ENCODE data around the gene ASS1.

Gene ASS1

GRCh38 chr9:130402243-130402642 is 42.5 kb upstream of the ASS1 start:
- Histone ChIP-seq H3K4me1 (ENCODE audit: control insufficient read depth, low read length) (no peaks in the 10 kb centered on the region), H3K27ac (ENCODE audit: low read depth, low read length) (no peak overlapping the region), H3K9me2 (replicated peaks; ENCODE audit: control insufficient read depth, low read length) (no peaks in the 10 kb centered on the region), H3K79me2 (ENCODE audit: control insufficient read depth, low read length) (no peaks in the 10 kb centered on the region), H3K9me3 (ENCODE audit: control insufficient read depth, insufficient read depth, low read length) (no peaks in the 10 kb centered on the region), H3K4me3 (ENCODE audit: low read length) (no peak overlapping the region), H3K4me2 (ENCODE audit: low read length) (no peak overlapping the region), H3F3A (ENCODE audit: control insufficient read depth, insufficient read depth) (no peaks in the 10 kb centered on the region), H4K20me1 (ENCODE audit: control insufficient read depth, insufficient read depth, low read depth, low read length) (no peaks in the 10 kb centered on the region), H3K27me3 (ENCODE audit: control insufficient read depth, low read length) (no peaks in the 10 kb centered on the region), H3K36me3 (ENCODE audit: control insufficient read depth, low read length) (no peaks in the 10 kb centered on the region)
- TF ChIP-seq, protein P1, sequence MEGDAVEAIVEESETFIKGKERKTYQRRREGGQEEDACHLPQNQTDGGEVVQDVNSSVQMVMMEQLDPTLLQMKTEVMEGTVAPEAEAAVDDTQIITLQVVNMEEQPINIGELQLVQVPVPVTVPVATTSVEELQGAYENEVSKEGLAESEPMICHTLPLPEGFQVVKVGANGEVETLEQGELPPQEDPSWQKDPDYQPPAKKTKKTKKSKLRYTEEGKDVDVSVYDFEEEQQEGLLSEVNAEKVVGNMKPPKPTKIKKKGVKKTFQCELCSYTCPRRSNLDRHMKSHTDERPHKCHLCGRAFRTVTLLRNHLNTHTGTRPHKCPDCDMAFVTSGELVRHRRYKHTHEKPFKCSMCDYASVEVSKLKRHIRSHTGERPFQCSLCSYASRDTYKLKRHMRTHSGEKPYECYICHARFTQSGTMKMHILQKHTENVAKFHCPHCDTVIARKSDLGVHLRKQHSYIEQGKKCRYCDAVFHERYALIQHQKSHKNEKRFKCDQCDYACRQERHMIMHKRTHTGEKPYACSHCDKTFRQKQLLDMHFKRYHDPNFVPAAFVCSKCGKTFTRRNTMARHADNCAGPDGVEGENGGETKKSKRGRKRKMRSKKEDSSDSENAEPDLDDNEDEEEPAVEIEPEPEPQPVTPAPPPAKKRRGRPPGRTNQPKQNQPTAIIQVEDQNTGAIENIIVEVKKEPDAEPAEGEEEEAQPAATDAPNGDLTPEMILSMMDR (IDR thresholded peaks at IDR 0.05; ENCODE audit: low read depth, low read length, poor library complexity, severe bottlenecking): no peak
- no peak for TF ChIP-seq EZH2phosphoT487 (IDR thresholded peaks at IDR 0.05; ENCODE audit: borderline replicate concordance, low read length)

DNA sequence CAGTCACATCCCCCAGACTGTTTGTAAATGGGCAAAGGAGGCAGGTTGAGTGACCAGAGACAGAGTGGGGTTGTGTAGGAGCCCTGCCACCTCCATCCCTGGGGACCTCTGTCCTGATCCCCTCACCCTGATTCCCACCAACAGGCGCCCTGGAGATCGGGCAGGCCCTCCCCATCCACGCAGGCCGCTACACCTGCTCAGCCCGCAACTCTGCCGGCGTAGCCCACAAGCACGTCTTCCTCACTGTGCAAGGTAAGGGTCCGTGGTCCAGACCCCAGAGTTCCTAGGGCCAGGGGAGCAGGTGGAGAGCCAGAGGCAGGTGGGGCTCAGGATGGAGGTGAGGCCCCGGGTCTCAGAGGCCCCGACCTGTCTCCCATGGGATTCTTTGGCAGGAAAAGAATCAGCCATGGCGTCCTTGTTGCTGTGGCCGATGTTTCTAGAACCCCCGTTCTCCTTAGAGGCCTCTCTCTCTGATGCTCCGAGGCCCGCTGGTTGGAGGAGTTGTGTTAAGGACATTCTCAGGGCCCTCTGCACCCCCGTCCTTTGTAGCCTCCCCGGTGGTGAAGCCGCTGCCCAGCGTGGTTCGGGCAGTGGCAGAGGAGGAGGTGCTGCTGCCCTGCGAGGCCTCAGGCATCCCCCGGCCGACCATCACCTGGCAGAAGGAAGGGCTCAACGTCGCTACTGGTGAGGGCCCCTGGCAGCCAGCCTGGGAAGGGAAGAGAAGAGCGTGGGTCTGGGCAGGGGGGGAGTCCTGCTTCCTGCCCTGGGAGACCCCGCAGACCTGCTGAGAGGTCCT is 41.9 kb upstream of the ASS1 start:
- Histone ChIP-seq H3K9me2 (replicated peaks; ENCODE audit: control insufficient read depth, low read length) (no peaks in the 10 kb centered on the region), H3K9me3 (ENCODE audit: control insufficient read depth, insufficient read depth, low read length) (no peaks in the 10 kb centered on the region), H3K27me3 (ENCODE audit: control insufficient read depth, low read length) (no peaks in the 10 kb centered on the region), H3K79me2 (ENCODE audit: control insufficient read depth, low read length) (no peaks in the 10 kb centered on the region), H3F3A (ENCODE audit: control insufficient read depth, insufficient read depth) (no peaks in the 10 kb centered on the region), H3K27ac (ENCODE audit: low read depth, low read length) (no peak overlapping the region), H4K20me1 (ENCODE audit: control insufficient read depth, insufficient read depth, low read depth, low read length) (no peaks in the 10 kb centered on the region), H3K4me1 (ENCODE audit: control insufficient read depth, low read length) (no peaks in the 10 kb centered on the region), H3K4me3 (ENCODE audit: low read length) (no peak overlapping the region), H3K36me3 (ENCODE audit: control insufficient read depth, low read length) (no peaks in the 10 kb centered on the region), H3K4me2 (ENCODE audit: low read length) (no peak overlapping the region)
- TF ChIP-seq, protein P1 (IDR thresholded peaks at IDR 0.05; ENCODE audit: low read depth, low read length, poor library complexity, severe bottlenecking): no peak
- no peak for TF ChIP-seq EZH2phosphoT487 (IDR thresholded peaks at IDR 0.05; ENCODE audit: borderline replicate concordance, low read length)

DNA sequence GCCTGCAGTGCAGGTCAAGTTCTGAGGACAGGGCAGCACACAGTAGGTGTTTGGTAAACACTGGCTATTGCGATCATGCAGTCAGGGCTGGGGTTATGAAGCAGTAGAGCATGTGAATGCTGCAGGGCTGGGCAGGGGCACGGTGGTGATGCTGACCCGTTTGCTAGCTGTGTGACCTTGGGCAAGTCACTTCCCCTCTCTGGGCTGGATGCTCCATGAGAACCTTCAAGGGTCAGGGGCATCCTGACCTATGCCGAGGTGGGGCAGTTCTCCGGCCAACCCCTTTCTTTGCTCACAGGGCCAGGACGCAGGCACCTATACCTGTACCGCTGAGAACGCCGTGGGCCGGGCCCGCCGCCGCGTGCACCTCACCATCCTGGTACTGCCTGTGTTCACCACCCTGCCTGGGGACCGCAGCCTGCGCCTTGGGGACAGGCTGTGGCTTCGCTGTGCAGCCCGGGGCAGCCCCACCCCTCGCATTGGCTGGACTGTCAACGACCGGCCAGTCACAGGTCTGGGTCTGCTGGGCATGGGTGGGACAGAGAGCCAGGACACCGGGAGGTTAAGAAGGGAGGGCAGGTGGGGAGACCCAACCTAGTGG is 39.0 kb upstream of the ASS1 start:
- Histone ChIP-seq H3K4me2 (ENCODE audit: low read length) (no peak overlapping the region), H4K20me1 (ENCODE audit: control insufficient read depth, insufficient read depth, low read depth, low read length) (no peaks in the 10 kb centered on the region), H3K36me3 (ENCODE audit: control insufficient read depth, low read length) (no peaks in the 10 kb centered on the region), H3K79me2 (ENCODE audit: control insufficient read depth, low read length) (no peaks in the 10 kb centered on the region), H3F3A (ENCODE audit: control insufficient read depth, insufficient read depth) (no peaks in the 10 kb centered on the region), H3K9me3 (ENCODE audit: control insufficient read depth, insufficient read depth, low read length) (no peaks in the 10 kb centered on the region), H3K27ac (ENCODE audit: low read depth, low read length) (no peak overlapping the region), H3K9me2 (replicated peaks; ENCODE audit: control insufficient read depth, low read length) (no peaks in the 10 kb centered on the region), H3K4me1 (ENCODE audit: control insufficient read depth, low read length) (no peaks in the 10 kb centered on the region), H3K27me3 (ENCODE audit: control insufficient read depth, low read length) (no peaks in the 10 kb centered on the region), H3K4me3 (ENCODE audit: low read length) (no peak overlapping the region)
- TF ChIP-seq, protein P1 (IDR thresholded peaks at IDR 0.05; ENCODE audit: low read depth, low read length, poor library complexity, severe bottlenecking): no peak
- no peak for TF ChIP-seq EZH2phosphoT487 (IDR thresholded peaks at IDR 0.05; ENCODE audit: borderline replicate concordance, low read length)
